Measurements from ENCODE around the gene PDE4D. TPM values are rescaled to one million over a fixed set of nuclear protein-coding genes. Genes with fewer than 3 reads are reported as not detected.

The PDE4D gene
- total and polyA plus RNA-seq, 3 donors from 2014 or later: 7.8 to 13.9 (median 8.7) TPM

DNA sequence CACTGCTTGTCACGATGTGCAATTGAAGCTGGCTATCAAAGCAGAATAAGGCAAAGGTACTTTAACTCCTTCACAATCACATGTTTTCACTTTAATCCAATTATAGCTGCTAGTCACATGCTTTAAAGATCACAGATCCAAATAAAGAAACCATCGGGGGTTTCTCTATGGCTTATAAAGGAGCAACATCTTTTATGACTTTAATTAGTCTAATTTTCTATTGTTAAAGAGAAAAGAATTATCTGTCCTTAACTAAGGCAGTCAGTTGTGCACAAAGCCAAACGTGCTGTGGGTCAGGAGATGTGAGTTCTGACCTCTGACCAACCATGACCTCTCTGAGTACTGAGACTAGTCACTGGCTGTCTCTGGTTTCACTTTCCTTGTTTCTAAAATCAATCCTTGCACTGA, 749.6 kb downstream of the PDE4D start:
- DNase-seq: no peak
- intact Hi-C loops (cut with DNase I; ENCODE audit: low total_unique reads): no loop called here
- H3K27me3 ChIP-seq: no peaks in the 10 kb centered on the region
- H3K9me3 ChIP-seq: no peaks in the 10 kb centered on the region
- 63 to 68% methylated on average over 3 of the region's 3 CpGs for WGBS, 2 donors
- TF ChIP-seq CTCF (IDR thresholded peaks at IDR 0.05): no peak
- TF ChIP-seq POLR2A (IDR thresholded peaks at IDR 0.05): no peak
- no peaks in the 10 kb centered on the region for H3K4me1 ChIP-seq
- H3K36me3 ChIP-seq (ENCODE audit: low read depth, missing control alignments): no peaks in the 10 kb centered on the region
- no peak overlapping the region for H3K4me3 ChIP-seq
- no peak overlapping the region for H3K27ac ChIP-seq

DNA sequence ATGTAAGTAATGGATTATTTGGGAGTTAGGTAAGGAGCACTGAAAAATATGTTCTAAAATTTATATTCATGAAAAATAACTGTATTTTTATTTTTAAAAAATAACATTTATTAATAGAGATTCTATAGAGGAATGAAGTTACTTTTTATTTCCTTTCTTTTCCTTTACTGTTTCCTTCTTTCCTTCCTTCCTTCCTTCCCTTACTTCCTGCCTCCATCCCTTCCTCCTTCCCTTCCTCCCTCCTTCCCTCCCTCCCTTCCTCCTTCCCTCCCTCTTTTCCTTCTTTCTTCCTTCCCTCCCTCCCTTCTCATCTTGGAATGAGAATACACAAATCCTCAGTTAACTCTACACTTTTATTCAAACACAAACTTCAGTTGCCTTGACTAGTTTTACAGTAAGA, 750.6 kb downstream of the PDE4D start:
- no peaks in the 10 kb centered on the region for H3K27me3 ChIP-seq
- H3K4me1 ChIP-seq: no peaks in the 10 kb centered on the region
- H3K4me3 ChIP-seq: no peak overlapping the region
- TF ChIP-seq CTCF (IDR thresholded peaks at IDR 0.05): no peak
- TF ChIP-seq POLR2A (IDR thresholded peaks at IDR 0.05): no peak
- H3K36me3 ChIP-seq (ENCODE audit: low read depth, missing control alignments): no peaks in the 10 kb centered on the region
- no peak overlapping the region for H3K27ac ChIP-seq
- intact Hi-C loops (cut with DNase I; ENCODE audit: low total_unique reads): no loop called here
- no peak for DNase-seq
- no peaks in the 10 kb centered on the region for H3K9me3 ChIP-seq

DNA sequence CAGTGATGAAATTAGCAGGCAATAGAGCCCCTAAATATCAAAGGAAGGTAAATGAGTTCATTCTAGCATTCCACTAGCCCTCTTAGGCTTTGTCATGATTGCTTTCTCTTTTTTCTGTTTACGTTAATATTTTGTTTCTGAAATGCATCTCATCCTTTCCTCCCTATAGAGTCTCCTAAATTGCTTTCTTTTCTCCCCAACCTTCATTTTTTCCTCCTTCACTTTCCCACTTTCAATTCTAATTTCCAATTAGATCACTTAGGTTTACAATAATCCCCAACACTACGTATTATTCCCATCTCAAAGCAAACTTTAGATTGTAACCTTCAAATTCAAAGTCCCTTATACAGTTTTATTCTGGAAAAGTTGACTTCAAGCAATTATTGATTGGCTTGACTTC, 751.4 kb downstream of the PDE4D start:
- intact Hi-C loops (cut with DNase I; ENCODE audit: low total_unique reads): no loop called here
- no peak for DNase-seq
- WGBS, 2 donors: 85 to 89% methylated on average over 2 of the region's 2 CpGs

DNA sequence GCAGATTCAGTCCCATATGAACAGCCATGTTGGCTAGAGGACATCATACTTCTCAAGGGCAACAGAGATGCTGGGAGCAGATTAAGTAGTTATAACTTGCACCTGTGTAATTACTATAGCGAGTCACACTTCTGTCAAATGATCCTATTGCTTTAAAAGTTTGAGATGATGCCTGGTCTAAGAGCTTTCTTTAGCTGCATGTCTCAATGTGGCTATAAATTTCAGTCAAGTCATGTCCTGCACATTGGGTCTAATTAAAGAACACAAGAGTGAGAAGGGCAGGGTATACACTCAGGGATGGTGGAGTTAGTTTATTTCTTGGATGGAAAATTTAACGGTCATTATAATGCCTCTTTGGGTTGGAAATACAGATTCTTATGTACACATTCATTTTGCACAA, 753.4 kb downstream of the PDE4D start:
- TF ChIP-seq POLR2A (IDR thresholded peaks at IDR 0.05) (no peak), CTCF (IDR thresholded peaks at IDR 0.05) (no peak)
- 96 to 100% methylated on average over 2 of the region's 2 CpGs for WGBS, 2 donors

More for the DNA sequence above, 751.4 kb downstream of the PDE4D start:
- Histone ChIP-seq H3K4me3 (no peak overlapping the region), H3K9me3 (no peaks in the 10 kb centered on the region), H3K36me3 (ENCODE audit: low read depth, missing control alignments) (no peaks in the 10 kb centered on the region), H3K27me3 (no peaks in the 10 kb centered on the region), H3K4me1 (no peaks in the 10 kb centered on the region), H3K27ac (no peak overlapping the region)
- no peak for TF ChIP-seq POLR2A (IDR thresholded peaks at IDR 0.05)
- TF ChIP-seq CTCF (IDR thresholded peaks at IDR 0.05): no peak

GRCh38 chr5:59139695-59140094, 753.8 kb downstream of the PDE4D start:
- WGBS, 2 donors: 83 to 86% methylated on average over 1 of the region's 1 CpG
- H3K4me1 ChIP-seq: no peaks in the 10 kb centered on the region

More for the DNA sequence above, 753.4 kb downstream of the PDE4D start:
- no peaks in the 10 kb centered on the region for H3K4me1 ChIP-seq
- intact Hi-C loops (cut with DNase I; ENCODE audit: low total_unique reads): no loop called here
- H3K27ac ChIP-seq: no peak overlapping the region
- H3K9me3 ChIP-seq: no peaks in the 10 kb centered on the region
- H3K27me3 ChIP-seq: no peaks in the 10 kb centered on the region
- H3K4me3 ChIP-seq: no peak overlapping the region
- H3K36me3 ChIP-seq (ENCODE audit: low read depth, missing control alignments): no peaks in the 10 kb centered on the region
- no peak for DNase-seq

More at GRCh38 chr5:59139695-59140094, 753.8 kb downstream of the PDE4D start:
- no peaks in the 10 kb centered on the region for H3K9me3 ChIP-seq
- no peaks in the 10 kb centered on the region for H3K27me3 ChIP-seq
- intact Hi-C loops (cut with DNase I; ENCODE audit: low total_unique reads): no loop called here
- no peak overlapping the region for H3K27ac ChIP-seq
- no peak for DNase-seq
- TF ChIP-seq CTCF (IDR thresholded peaks at IDR 0.05) (no peak), POLR2A (IDR thresholded peaks at IDR 0.05) (no peak)
- H3K36me3 ChIP-seq (ENCODE audit: low read depth, missing control alignments): no peaks in the 10 kb centered on the region
- no peak overlapping the region for H3K4me3 ChIP-seq
